HG02970 (cell line): Measurements from ENCODE around the gene GTSF1L.

Source experiments
- ATAC-seq: cut with Tn5 transposase; IDR thresholded peaks from one replicate; pipeline ENCODE4 v1.9.1; 2021; ENCODE audit warnings: mild to moderate bottlenecking, moderate library complexity, moderate number of reproducible peaks; ENCODE audit not compliant: unreplicated experiment, low FRiP score

The GTSF1L gene

DNA sequence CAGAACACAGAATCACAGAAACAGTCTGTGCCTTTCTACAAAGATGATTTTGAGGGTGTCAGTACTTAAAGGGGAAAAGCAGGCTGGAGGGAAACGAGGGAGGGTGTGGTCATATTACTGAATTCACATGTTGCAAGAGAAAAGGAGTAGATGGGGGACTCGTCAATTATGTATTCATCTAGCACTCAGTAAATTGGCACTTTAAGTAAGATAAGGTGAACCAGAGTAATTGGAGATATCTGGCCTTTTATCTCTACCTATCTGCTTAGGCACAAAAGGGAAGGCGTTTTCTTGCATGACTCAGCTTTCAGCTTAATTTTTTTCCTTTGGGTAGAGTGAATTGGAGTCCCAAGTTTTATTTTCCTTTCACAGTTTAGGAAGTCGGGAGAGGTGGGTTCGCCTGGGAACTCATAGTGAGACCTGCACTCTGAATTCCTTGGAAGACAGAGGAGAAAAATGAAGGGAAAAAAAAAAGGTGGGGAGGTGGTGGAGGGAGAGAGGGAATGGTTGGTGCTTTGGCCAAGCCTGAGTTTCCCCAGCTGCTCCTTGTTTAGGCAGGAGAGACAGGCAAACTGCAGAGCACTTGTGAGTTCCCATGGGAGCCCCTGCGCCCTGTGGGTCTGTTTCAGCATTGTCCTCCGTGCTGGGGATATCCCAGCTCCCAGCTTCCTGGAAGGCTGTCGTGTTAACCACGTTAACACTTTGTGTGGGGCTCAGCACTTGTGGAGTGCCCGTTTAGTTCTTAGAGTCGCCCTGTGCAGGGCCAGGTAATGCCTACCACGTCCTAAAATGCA, 19.7 kb upstream of the GTSF1L start:
- ATAC-seq, result no peak

DNA sequence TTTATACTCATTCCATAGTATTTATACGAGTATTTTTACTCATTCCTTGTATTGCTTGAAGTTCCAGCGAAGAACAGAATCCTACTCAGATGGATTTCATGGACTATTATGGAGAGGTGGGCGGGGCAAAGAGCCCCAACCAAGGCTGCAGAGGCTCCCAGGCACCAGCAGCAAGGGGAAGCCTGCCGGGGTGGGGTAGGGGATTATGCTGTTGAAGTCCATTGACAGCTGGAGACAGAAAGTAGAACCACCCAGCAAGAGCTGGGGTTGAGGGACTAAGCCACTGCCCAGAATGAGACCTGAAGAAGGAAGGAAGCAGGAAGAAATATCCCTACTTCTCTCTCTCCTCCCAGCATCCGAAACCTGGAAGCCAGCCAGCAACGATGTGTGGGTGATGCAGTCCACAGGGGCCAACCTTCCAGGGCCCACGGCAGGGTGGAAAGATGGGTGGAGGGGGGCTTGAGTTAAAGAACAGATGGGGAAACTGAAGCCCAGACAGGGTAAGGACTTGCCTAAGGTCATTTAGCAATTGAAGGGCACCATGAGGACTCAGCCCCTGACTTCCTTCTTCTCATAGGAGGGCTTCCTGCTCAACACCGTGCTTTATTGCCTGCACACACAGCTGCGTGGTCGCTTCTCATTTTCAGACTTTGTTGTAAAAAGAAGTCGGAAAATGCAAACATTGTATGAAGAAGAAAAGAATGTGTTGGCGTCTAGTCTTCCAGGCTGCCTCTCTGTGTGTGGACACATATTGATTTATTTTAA, 18.3 kb upstream of the GTSF1L start:
- no peak for ATAC-seq

DNA sequence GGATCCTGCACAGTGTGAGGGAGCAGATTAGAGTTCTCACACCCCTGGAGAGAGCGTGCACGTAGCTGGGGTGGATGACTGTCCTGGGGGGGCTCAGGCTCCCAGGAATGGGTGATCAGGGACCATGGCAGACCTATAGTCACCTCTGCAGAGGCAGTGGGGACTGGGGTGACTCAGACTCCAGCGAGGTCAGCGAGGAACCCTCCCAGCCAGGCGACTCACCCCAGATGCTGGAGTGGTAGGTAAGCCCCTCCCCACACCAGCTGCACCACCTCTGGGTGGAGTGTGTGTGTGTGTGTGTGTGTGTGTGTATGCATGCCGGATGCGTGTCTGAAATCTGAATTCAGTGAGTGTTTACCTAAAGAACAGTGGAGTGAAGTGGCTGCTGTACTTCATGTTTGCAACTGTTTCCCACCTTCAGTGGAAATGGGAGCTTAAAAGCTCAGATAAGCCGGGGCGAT, 17.4 kb upstream of the GTSF1L start:
- ATAC-seq, result no peak

DNA sequence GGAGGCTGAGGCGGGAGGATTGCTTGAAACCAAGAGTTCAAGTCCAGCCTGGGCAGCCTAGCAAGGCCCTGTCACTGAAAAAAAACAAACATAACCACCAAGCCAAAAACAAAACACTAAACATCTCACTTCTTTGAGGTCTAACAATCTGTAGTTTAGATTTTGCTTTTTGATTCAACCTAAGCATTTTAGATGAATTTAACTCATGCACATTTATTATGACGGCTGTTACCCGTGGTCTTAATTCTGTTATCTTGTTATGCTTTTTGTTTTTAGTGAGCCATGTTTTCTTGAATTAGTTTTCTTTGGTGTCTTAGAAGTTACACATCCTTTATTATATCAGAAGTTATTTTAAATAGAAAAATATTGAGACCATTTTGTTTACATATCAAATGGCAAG, 13.8 kb upstream of the GTSF1L start:
- ATAC-seq, result no peak

DNA sequence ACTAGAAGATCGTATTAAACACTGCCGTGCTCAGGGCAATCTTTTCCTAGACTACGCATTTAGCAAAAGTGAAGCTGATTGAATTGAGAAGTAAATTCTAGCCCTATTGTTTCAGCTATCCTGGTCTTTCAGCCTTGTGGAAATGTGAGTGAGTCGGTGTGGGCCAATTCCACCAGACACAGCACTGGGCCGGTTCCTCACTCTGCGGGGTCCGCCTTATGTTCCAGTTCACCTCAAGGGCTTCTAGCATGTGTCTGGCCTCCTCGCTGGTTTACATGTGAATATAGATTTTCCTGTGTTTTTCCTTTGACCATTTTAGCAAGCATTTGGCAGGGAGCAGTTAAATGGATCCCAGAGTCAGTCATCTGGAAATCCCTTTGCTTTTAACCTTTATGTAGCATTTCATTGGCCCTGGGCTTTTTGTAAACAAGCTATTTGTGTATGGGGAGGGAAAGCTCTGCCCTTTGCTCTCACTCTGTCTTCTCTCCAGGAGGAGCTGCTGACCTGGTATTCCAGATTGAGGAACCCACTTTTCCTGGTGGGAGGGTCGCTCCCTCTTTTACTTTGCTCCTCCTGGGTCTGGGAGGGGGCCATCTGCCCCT, 12.4 kb upstream of the GTSF1L start:
- no peak for ATAC-seq

DNA sequence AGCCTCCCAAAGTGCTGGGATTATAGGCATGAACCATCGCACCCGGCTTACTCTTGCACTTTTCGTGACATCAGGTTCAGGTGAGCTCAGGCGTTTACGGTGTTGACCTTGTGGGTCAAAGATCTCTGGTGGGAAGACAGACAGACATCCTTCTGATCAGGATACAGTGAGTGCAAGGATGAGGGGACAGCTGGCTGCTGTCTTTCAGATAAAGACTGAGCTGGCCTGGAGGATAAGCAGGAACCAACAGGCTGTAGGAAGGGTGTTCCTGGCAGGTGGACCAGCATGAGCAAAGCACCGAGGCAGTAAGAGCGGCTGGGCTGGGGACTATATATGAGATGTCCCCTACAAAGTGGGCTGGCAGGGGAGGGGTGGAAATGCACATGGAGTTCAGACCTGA, 11.1 kb upstream of the GTSF1L start:
- ATAC-seq, result no peak

DNA sequence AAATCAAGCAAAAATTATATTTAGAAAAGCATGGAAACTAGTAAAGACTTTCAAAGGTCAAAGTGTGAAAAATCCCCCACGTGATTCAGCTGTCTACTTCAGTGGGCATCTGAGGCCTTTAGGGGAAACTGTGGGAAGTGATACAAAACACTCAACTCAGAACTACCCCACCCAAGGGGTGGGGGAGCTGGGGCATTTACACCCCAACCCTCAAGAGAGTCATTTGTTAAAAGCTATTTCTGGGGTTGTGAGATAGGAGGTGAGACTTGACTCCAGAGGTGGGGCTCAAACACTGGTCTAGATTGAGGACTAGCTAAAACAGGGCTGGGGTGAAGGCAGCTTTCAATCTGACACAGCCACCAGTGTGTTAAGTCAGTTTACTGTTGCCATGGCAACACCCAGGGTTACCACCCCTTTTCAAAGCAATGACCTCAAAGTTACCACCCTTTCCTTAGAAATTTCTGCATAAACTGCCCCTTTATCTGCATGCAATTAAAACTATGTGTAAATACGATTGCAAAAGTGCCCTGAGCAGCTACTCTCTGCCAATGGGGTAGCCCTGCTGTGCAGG, 9.9 kb upstream of the GTSF1L start:
- ATAC-seq, result no peak

DNA sequence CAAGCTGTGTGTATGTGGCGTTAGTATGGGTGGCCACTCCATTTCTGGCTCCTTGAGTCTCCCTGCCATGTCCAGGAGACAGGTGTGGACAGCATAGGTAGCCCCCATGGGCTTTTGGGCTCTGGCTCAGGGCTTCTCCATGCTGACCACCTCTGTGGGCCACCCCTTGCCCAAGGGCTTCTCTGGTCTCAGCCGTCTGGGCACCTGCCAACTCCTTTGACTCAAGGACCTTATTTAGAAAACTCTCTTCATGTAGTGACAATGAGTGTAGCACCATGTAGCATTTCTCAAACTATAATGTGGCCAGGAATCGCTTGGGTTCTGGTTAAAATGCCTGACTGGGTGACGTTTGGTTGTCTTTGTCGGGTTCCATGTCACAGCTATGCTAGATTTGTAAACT, 5.1 kb upstream of the GTSF1L start:
- no peak for ATAC-seq

DNA sequence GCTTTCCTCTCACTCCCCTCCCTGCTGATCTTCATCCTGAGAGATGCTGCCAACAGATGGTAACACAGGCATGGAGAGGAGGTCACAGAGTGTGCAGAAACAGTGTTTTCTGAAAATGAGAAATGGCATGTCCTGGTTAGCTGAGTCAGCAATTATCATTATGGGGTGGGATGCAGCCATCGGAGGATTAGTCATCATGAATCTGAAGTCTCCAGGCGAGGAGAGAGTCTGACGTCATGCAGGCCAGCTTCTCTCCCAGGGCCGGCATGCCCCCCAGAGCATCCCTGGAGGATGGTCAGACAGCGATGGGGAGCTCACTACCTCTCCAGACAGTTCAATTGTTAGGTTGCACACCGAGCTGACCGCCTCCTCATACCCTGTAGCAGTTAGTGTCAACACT, 4.7 kb upstream of the GTSF1L start:
- ATAC-seq, result no peak

DNA sequence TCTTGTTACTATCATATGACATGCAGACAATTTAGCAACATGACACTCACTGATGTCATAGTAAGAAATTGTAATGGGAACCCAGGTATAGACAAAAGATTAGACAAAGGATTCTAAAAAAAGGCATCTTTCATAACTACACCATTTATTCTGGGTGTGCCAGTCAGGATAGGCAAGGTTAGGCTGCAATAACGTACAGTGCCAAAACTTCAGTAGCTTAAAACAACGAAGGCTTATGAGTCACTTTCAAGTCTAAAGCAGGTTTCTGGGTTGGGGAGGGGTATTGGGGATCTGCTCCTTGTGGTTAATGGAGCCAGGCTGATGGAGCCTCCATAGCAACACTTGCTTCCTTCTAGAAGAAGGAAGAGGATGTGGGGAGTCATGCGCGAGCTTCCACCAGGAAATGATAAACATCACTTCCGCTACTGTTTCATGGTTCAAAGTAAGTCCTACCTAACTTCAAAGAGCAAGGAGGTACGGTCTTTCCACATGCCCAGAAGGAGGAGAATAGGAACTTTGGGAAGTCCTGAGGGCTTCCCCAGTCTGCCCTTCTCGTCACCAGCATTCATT, 2.0 kb upstream of the GTSF1L start:
- no peak for ATAC-seq

DNA sequence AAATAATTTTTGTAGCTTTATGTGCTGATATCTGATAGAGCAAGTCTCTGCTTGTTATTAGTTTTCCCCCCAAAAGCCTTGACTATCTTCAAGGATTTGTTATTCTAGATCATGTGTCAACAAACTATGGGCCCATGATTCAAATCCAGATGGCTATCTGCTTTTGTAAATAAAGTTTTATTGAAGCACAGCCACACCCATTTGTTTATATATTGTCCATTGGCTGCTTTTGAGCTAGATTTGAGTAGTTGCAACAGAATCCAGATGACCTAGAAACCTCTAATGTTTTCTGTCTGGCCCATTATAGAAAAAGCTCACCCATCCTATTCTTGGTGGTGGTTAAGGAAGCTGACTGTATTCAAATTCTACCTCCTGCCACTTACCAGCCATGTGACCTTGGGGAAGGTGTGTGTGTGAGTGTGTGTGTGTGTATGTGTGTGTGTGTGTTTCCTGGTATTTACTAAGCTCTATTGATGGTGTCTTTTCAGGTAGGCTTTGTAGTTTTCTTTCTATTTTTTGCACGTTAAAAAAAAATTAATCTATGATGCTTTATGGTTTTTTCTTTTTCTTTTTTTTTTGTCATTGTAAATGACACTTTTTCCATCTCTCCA, 1.3 kb upstream of the GTSF1L start:
- no peak for ATAC-seq

DNA sequence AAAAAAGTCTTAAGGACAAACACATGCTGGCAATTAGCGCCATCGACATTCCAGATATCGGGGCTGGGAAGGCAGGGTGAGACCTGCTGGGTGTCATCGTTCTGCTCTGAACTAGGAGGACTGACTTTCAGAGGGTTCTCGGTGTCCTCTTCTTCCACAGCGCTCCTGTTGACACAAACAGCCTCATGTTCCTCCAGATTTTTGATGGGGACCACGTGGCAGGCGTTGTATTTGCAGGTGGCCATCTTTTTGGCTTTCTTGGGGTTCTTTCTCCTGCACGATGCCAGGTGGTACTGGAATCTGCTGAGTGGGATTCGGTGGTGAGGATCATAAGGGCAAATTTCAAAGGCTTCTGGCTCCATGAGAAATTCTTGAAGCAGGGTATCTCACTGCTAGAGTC, 469 bp downstream of the GTSF1L start:
- no peak for ATAC-seq

DNA sequence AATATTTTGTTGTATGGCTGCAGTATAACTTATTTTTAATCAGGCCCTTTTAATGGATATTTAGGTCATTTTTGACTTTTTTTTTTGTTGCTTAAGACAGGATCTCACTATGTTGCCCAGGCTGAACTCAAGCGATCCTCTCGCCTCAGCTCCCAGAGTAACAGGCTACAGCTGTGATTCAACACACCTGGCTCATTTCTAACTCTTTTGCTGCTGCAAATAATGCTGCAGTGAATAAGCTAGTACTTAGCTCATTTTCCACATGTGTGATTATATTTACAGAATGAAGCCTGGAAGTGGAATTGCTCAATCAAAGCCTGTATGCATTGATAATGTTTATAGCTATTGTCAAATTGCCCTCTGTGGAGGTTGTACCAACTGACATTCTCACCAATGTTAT, 1.1 kb downstream of the GTSF1L start:
- no peak for ATAC-seq

DNA sequence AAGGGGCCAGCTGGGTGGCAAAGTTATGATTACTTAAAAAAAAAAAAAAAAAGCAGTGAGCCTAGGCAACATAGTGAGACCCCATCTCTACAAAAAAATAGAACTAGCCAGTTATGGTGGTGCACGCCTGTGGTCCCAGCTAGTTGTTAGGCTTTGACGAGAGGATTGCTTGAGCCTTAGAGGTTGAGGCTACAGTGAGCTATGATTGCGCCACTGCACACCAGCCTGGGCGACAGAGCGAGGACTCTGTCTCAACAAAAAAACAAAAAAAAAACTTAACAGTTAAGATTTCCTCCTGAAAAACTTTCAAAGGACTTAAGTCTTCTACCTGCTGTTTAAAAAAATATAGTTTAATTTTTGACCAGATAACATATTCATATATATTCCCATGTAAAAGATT, 2.4 kb downstream of the GTSF1L start:
- ATAC-seq, result no peak

DNA sequence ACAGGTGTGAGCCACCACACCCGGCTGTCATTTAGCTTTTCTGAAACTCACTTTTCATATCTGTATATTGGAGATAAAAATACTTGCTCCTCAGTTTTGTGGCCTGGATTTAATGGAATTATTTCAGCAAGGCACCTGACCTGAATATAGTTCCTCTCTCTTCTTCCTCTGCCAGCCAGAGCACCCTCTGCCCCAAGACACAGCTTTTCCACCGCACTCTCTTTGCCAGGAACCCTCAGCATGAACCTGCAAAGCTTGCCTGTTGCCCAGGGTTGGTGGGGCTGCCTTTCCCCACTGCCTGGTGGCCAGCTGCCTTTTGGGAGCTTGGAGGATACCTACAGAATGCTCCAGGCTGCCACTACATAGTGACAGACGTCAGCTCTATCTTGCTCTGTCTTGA, 3.1 kb downstream of the GTSF1L start:
- no peak for ATAC-seq

DNA sequence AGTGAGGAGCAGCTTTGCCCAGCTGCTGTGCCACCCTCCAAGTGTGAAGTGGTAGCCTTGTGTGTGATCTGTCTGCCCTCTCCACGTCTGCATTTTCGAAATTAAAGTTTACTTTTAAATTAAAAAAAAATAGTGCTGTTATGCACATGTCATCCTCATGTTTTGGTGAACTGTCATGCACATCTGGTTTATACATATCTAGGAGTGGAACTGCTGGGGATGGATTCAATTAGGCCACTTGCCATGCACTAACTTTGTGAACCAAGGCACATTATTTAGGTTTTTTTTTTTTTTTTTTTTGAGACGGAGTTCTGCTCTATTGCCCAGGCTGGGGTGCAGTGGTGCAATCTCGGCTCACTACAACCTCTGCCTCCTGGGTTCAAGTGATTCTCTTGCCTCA, 3.6 kb downstream of the GTSF1L start:
- ATAC-seq, result no peak

DNA sequence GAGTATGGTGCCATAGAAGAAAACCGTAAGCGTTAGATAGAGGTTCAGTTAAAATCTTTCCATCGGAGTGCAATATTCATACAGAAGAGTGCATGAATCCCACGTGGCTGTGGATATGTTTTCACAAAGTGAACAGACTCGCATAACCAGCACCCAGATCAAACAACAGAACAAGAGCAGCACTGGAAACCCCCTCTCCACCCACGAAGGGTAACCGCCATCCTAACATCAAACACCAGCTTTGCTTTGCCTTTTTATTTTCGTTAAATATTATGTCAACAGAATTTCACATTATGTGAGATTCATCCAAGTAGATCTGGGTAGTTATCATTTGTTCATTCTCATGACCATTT, 4.7 kb downstream of the GTSF1L start:
- ATAC-seq, result no peak

DNA sequence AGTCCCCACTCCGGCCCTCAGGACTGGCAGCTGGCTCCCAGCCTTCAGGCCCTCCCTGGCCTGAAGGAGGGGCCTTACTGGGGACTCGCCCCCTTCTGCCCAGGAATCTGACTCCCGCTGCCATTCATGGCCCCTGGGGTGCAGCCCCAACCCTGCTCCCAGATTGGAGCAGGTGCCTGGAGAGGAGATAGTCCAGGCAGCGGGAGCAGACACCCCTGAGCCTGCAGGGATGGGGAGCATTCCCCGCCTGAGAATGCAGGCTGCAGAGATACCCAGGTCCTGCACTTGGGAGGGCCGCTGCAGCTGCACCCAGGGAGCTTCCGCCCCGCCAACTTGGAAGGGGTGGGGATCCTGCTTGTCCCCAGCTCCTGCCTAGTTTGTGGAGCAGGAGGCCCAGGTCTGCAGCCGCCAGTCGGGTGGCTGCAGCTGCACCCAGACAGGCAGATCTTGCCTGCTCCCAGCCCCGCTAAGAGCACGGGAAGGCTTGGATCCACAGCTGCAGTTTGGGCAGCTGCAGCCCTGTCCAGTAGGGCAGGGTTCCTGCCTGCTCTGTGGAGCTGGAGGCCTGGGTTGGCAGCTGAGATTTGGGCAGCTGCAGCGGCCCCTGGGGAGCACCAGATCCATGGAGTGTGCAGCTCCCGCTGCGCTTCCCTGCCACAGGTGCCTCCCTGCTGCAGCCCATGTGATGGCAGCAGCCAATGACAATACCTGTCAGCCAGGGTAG, 5.2 kb downstream of the GTSF1L start:
- ATAC-seq, result no peak

DNA sequence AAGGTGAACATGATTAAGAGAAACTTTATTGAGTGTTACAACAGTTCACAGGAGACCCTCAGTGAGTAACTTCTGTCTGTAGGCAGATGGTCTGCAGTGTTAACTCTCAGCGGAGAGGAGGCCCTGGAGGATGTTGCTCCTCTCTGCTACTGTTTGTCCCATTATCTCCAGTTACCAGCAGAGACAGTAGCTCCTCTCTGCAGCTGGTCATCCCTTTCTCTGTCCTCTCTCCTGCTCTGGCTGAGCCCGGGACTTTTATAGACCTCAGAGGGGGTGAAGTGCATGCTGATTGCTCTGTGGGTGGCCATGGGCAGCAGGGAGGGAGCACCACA, 5.7 kb downstream of the GTSF1L start:
- no peak for ATAC-seq

DNA sequence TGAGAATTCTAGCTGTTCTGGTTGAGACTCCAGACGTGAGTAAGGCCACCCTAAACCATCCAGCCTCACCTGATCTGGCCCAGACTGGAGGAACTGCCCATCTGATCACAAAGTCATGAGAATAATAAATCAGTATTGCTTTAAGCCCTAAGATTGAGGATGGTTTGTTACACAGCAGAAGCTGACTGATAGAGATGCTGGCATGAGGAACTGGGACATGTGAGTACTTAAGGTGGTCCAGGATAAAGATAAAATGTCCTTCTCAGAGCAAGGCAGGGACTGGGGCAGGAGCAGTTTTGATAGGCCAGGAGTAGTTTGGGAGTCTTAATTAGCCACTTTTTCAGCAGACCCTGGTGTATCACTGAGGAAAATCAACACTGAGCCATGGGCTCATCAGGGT, 6.8 kb downstream of the GTSF1L start:
- no peak for ATAC-seq
